Measurements from ENCODE around the gene RBPJ.
"Not testable (repeated sequence)": the region's sequence is repeated elsewhere in the genome, so short reads cannot be mapped to it uniquely, and the experiment has no call there.

RBPJ gene

DNA sequence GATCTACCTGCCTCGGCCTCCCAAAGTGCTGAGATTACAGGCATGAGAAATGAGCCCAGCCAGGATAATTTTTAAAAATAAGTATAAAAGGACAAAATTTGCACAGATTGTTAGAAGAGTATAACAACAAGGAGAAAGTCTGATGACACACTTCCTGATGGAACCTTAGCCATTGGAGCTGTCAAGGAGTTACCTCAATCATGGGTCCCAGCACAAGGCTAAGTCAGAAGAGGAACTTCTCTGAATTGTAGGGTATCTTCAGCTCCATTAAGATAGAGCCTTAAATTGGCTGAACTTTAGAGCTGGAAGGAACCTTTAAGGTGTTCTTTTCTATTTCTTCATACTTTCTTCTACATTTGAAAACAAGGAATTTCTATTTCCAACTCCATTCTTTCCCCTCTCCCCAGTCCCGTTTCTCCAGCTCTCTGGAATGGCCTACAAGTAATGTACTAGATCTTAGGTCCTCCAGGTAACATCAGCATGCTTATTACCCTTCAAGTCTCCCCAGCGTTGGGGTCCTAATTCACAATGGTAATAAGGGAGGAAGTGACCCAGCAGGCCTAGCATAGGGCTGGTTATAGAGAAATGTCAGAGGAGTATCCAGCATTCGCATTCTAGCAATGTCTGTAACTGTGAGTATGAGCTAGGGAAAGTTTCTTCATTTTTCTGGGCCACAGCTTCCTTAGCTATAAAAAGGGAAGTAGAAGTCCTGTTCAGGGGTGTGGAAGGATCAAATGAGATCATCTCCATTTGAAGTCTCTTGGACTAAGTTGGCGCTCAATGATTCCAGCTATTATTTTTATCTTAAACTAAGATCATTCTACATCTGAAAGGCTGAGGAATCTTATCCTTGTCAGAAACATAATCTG is 18.5 kb upstream of the RBPJ start:
- no peak for DNase-seq

DNA sequence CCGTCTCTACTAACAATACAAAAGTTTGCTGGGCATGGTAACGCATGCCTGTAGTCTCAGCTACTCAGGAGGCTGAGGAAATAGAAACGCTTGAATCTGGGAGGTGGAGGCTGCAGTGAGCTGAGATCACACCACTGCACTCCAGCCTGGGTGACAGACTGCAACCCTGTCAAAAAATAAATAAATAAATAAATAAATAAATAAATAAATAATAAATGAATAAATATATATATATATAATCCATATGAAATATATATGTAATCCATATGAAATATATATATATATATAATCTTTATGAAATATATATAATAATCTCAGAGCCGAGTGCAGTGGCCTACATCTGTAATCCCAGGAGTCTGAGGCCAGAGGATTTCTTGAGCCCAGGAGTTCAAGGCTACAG is 17.8 kb upstream of the RBPJ start:
- DNase-seq = no peak

DNA sequence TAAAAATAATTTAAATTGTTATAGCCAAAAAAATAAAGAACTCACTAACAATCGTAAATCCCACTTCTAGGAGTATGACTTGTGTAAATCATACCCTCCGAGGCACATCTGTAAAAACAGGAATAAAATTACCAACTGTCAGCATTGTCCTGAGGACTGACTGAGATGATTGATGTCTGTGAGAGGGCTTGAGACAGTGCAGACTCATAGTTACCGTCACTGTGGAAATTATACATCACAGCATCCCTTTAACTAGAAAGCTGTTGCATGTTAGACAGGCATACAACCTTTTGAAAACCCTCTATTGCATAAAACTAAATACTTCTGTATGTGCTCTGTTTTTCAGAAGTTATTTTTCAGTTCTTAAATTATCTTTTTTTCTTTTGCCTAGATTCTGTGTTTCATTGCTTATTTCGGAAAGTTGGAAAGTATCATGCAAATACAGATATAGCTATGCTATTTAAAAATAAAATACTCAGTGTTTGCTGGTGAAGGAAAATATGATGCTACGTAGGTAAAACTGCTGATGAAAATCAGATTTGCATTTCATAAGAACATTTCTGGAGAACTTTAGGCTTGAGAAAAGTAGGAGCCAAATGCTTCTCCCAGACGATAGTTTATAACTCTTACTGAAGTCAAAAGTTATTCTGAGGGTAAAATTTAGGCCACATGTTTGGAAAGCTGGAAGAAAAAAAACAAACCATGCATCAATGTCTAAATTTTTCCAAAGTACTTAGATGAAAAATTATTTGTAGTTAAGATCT is 13.6 kb upstream of the RBPJ start:
- DNase-seq = no peak

DNA sequence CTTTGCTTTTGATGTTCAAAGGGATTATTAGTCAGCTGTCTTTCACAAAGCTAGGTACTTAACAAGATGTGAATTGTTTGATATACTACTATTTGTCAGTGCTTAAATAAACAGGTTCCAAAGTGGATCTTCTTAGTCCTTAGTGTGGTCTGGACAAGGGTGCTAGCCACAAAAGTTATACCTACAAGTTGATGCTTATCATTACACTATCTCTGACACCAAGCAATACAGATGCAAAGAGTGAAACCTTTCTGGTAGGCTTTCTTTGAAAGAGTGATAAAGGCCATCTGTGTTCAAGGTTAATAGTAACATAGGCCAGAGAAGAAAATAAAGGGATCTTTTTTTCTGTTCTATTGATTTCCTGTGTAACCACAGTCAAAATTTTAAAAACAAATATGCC is 12.2 kb upstream of the RBPJ start:
- no peak for DNase-seq

DNA sequence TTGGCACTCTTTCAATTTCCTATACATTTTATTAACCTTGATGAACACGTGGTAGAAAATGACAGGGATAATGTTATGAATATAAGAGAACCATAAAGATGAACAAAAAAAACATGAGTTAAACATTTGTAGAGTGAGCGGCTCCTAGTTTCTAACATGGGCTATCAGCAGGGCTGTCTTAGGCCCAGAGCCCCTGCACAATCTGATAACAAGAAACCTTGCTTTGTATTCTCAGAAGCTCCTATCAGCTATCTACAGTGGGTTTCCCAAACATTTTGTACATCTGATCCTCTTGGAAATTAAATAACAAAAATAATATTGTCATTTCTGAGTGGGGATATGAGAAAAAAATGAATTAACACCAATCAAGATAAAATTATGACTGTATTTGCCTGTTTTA is 10.6 kb upstream of the RBPJ start:
- no peak for DNase-seq

DNA sequence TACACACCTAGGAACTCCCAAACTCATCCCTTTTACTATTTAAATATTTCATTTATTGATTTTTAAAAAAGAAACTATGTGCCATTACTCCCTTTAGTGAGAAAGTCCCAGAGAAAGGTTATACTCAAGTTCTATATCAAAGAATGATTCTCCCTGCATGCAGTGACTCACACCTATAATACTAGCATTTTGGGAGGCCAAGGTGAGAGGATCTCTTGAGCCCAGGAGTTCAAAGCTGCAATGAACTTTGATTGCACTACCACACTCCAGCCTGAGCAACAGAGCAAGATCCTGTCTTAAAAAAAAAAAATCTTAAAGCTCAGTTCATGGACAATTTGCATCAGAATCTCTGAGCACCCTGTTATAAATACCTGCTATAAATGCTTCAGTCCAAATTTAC is 9.2 kb upstream of the RBPJ start:
- DNase-seq = no peak

DNA sequence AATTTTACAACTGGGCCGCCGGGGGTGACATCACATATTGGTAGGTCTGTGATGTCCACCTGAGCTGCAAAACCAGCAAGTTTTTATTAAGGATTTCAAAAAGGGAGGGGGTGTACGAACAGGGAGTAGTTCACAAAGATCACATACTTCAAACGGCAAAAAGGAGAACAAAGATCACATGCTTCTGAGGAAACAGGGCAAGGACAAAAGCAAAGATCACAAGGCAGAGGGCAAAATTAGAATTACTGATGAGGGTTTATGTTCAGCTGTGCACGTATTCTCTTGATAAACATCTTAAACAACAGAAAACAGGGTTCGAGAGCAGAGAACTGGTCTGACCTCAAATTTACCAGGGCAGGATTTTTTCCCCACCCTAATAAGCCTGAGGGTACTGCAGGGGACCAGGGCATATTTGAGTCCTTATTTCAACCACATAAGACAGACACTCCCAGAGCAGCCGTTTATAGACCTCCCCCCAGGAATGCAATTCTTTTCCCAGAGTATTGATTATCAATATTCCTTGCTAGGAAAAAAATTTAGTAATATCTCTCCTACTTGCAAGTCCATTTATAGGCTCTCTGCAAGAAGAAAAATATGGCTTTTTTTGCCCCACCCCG is 5.4 kb upstream of the RBPJ start:
- DNase-seq = not testable (repeated sequence)

DNA sequence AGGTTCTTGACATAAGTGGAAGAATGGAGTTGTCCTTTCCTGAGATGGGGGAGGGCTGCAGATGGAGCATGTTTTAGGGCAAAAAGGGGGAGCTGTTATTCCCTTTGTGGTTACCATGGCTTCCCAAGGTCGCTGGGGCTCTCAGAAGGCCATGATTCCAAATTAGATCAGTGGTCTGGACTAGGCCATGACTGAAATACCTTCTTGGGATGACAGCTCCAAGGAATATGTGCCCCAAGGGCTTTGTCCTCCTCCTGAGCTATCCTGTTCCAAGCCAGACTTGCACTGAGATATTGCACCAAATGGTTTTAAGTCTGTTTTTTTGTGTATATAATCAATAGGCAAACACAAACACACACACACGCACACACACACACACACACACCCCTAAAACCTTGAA is 3.0 kb upstream of the RBPJ start:
- DNase-seq = no peak

DNA sequence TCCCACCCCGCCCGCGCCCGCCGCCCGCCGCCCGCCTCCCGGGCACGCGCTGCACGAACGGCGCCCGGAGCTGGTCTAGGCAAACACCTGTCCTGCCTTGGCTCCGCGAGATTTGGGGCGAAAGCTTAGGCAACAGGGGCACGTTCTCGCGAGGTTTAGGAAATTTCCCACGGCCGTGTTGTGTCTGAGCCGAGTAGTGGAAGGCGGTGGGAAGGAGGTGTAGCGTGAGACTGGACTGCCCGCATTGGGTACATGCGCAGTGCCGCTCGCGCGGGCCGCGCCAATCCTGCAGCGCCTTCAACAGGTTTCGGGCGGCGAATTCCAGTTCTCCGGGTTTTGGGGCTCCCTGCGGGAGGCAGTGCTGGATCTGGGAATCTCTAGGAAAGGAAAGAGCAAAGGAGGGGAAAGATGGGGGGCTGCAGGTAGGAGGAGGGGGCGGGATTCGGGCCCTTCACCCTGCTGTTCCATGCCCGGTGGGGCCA is 1.3 kb upstream of the RBPJ start:
- DNase-seq = peak; percentile 96 to 98

DNA sequence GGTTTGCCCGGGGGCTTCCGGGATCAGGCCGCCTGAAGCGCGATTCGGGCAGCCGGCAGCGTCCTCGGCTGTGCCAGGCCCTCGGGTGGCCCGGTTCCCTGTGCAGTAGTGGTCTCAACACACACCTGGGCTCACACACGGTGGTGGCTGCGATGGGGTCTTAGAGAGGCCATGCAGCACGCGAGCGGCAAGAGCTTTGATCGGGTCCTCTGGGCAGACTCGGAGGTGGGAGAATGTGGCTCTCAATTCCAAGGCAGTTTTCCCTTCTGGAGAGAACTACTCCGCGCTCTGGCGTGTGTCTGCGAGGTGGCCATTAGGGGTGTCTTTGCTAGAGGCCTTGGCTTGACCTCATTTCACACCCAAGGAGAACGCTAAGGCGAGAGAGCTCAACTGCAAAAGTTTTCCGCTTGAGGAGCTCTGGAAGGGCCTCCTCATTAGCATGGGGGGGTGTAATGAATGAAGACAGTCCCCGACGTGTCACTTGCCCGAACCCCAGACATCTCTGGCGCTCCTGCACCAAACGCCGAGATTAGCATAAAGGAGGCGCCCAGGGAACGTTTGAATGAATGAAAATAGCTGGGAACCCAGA is 771 bp upstream of the RBPJ start:
- DNase-seq = peak; percentile 41 to 54

DNA sequence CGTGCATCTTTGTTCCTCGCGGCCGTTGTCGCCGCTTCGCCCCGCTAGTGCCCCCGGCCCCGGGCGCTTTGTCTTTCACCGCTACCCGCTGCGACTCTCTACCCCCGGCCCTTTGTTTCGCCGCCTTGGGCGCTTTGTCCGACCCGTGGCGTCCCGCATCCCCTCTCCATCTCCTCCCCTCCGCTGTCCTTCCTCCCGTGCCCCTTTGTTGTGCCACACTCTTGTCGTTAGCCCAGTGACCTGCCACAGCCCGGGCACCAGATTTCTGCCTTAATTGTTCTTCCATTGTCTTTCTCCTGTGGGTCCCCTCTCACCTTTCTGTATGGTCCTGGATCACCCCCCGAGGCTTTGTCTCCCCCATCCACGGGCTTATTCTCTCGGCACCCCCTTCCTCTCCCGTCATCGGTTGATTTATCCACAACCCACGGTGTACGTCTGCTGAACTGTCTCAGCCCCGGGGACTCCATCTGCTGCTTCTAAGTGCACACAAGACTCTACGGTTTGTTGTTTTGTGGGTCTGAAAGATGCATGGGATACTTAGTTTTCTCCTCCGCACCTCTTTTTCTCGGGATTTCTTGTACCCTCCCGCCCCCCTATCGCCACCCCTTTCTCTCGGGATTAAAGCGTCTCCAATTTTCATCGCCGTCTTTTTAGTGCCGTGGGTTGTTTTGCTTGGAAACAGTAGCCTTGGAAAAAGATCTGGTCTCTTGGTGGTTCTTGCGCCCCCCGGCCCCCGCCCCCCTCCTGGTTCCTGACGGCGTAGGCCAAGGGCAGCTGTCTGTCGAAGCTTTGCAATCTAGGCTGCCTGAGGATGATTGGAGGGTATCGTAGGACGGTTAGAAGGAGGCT is 783 bp downstream of the RBPJ start:
- DNase-seq = peak; percentile 30 to 49

DNA sequence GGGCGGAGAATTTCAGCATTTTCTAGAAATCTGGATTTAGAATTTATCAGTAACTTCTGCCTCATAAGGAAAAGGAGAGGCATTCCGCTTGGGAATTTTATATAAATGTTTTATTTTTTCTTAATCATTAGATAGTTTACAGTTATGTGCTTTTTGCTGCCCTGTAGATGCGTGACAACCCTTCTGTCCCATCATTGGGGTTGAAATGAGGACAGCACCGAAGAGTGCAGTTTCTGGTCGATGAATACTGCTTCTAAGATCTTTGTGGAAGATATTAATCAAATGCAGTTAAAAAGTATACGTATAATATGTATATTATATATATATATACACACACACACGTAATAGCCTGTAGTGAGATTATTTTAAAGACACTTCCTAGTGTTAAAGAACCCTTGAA is 1.5 kb downstream of the RBPJ start:
- no peak for DNase-seq

DNA sequence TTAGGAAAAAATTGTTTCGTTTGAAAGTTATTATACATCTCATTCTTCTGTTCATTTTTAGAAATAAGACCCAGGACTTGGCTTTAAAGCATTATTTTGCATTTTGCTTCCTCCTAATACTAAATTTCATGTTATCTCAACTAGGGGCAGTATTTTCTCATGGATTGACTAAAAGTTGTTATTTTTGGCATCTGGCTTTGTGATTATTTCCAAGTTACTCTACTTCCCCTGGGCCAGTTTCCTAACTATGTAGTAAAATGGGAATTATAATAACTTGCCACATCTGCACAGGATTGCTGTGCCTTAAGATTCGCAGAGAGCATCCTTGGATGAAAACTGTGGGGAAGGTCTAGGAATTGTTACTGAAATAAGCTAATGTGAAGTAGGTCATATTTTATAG is 3.0 kb downstream of the RBPJ start:
- DNase-seq = no peak

DNA sequence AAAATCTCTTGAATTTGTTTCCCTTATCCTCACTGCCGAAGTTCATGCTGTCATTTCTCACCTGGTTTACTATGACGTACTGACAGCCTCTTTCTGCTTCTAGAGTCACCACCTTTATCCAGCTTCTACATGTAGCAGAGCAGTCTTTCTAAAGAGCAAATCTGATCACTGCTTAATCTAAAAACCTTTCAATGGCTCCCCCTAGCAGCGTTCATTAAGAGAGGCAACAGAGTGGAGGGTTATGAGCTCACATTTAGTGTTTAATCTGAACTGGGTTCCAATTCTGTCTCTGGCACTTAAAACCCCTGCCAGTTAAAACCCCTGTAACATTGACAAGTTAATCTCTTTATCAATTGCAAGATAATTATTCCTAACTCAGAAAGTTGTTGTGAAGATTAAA is 4.4 kb downstream of the RBPJ start:
- DNase-seq = peak; percentile 29 to 42

DNA sequence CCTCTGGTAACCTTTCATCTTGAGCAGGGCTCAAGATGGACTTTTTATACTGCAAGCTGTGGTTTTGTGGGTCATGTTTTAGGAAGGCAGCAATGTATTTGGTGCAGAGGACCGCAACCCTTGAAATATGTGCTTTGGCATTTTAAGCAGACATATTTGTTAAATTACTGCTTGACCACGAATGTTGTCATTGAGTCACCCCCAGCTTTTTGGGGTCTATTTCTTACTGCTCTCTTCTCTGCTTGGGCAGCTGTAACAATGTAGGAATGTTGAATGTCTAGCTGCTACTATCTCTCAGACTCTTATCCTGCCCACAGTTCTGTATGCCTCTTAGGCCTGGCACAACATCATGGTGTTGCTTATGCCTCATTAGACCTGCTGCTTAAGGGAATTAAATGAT is 6.0 kb downstream of the RBPJ start:
- DNase-seq = no peak

DNA sequence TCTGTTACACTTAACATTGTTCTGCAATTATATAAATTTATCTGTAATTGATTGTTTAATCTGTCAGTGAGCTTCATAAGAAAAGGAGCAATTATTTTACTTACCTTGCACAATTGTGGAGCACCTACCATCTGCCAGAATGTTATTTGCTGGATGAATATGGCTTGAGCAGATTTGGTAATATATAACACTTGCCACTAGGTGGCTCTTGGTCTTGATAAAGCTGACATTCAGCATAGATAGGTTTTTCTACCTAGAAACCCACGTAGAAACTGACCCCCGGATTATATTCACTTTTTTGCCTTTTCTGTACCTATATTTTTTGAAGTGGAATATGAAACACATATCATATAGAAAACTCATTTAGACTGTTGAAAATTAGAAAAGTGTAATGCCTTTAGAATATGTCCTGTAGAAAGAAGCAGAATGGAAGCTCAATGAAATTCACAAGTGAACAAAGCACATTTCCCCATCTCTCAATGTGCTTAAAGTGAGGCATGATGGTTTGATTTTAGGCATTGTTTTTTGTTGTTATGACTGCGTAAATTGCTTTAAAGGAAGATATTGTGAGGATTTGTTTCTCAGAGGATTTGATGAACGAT is 9.5 kb downstream of the RBPJ start:
- DNase-seq = peak in 1 of 2 donors; percentile 32

DNA sequence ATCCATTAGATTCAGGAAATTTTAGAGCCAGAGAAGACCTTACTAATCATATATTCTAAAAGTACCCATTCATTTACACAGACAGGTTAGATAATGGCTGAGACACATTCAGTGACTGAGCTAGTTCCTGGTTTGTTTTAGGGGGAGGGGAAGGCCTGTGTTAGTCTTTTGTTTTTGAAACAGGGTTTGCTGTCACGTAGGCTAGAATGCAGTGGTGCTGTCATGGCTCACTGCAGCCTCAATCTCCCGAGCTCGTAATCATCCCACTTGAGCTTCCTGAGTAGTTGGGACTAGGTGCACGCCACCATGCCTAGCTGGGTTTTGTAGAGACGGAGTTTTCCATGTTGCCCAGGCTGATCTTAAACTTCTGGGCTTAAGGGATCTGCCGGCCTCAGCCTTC is 10.1 kb downstream of the RBPJ start:
- no peak for DNase-seq

DNA sequence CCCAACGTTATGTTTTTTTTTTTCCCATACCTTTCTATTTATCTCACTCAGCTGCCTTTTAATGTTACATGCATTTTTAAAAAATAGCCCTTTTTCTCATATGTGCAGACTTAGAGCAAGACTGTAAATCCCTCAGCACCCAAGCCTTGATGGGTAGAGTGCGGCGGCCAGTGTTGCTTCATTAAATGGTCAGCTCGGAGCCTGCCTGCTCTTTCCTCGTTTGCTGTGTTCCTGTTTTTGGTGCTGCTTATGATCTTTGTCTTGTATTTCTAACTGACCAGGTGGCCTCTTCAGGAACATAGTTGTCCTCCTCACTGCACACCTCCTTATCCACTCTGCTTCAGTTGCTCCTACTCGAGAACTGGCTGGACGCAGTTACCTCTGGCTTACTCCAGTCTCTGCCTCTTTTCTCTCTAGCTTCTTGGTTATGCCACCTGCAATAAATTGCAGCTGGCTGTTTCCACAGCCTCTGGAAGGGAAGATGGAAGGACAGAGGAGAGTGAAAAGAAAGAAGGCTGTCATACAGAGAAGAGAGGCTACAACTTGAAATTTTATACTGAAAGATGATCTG is 10.7 kb downstream of the RBPJ start:
- no peak for DNase-seq

DNA sequence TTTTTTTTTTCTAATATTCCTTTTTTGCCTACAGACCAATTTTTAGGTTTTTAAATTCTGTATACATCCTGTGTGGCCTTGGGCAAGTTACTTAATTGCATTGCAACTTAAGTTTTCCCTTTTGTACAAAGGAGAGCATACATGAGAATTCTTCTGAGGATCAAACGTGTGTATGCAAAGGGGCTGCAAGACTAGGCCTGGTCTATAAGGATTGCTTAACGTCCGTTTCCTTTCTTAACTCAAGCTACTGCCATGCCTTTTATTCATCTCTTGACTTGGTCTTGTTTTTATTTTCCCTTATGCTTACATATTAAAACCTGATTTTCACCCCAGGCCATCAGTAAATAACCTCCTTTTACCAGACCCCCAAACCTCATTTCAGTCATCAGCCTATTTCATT is 13.6 kb downstream of the RBPJ start:
- no peak for DNase-seq

DNA sequence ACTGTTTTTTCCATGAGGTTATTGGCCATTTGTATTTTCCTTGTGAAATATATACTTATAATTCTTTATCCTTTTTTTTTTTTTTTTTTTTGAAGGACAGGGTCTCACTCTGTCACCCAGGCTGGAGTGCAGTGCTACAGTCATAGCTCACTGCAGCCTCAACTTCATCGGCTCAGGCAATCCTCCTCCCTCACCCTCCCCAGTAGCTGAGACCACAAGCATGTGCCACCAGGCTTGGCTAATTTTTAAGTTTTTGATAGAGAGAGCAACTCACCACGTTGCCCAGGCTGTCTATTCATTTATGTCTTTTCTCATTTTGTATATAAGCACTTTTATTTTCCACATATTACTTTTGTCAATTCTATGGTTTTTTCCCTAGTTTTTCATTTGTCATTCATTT is 16.8 kb downstream of the RBPJ start:
- DNase-seq = no peak

DNA sequence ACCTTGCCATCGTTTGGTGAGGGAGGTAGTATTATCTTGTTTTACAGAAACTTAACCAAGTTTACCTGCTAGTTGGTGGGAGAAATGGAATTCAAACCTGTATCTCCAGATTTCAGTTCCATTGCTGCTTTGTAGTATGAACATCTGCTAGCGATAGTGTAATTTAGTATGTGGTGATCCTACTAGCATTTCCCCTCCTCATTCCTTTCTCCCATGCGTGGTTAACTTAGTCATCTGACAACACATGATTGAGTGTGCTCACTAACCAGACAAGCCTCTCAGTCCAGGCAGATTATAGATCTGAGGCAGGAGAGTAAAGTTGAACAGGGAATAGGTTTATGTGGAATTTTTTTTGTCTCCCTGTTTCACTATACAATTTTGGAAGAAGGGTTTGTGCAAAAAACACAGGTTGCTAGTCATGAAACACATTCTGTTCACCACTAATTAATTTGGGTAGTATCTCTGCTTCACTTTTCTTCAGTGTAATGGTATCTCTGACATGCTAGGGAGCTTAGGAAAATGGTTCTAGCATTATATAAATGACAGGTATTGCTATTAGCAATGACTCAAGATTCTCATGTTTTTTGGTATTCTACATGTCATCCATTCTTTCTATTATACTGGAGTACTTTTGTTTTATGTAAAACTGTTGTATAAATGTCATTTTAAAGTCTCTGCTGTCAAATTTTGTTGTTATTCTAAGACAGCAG is 21.7 kb downstream of the RBPJ start:
- DNase-seq = no peak
